ENCODE results near the gene SLFN12L.

- no peak for TF ChIP-seq CTCF (conservative IDR thresholded peaks at IDR 0.05; ENCODE audit: low read depth, low read length)
- no peak for TF ChIP-seq EZH2 (IDR thresholded peaks at IDR 0.05; ENCODE audit: borderline replicate concordance, low read depth, low read length, poor library complexity, severe bottlenecking)
Observed at GRCh38 chr17:35476283-35476820, 61.1 kb downstream of the SLFN12L start.
